Natural killer cell (primary cell): ENCODE measurements around the gene EVC. TPM values are rescaled to one million over a fixed set of nuclear protein-coding genes. Genes with fewer than 3 reads are reported as not detected.

Experiments
- ATAC-seq, 3 donors: fragments of 150-1000 bp in 2 of 3; fragments of 200-7000 bp in 1 of 3; cut with Tn5 transposase; 1 replicate in 1 of 3; 2 replicates in 2 of 3; pipeline ENCODE4 v1.10.0; 2021; ENCODE audit warnings: mild to moderate bottlenecking in 2 of 3, moderate library complexity in 2 of 3
- DNase-seq, 2 donors: peaks; one replicate each; pipeline versions ENCODE4 v3.0.0 to v3.0.0-alpha.2; 2013 to 2021; ENCODE audit warnings: mixed read lengths in 1 of 2
- H3K27ac ChIP-seq: one replicate; pipeline ENCODE4 v1.5.1; 2013; ENCODE audit warnings: mild to moderate bottlenecking, low read length
- H3K27me3 ChIP-seq: one replicate; pipeline ENCODE4 v1.6.1; 2013; ENCODE audit warnings: low read length; ENCODE audit not compliant: control insufficient read depth, insufficient read depth
- H3K36me3 ChIP-seq: one replicate; pipeline ENCODE4 v1.6.1; 2013; ENCODE audit warnings: low read length; ENCODE audit not compliant: control insufficient read depth, insufficient read depth
- H3K4me1 ChIP-seq: one replicate; pipeline ENCODE4 v1.6.1; 2013; ENCODE audit warnings: low read length; ENCODE audit not compliant: control insufficient read depth, insufficient read depth
- H3K4me3 ChIP-seq: one replicate; pipeline ENCODE4 v1.5.1; 2013; ENCODE audit warnings: low read length
- H3K9me3 ChIP-seq: one replicate; pipeline ENCODE4 v1.6.1; 2013; ENCODE audit warnings: low read length; ENCODE audit not compliant: control insufficient read depth, insufficient read depth
- H3K27ac Mint-ChIP-seq, 2 donors: one replicate each; pipeline ENCODE4 v1.8.0; 2022; ENCODE audit warnings: mild to moderate bottlenecking in 2 of 2, mixed read lengths in 2 of 2, moderate library complexity in 1 of 2
- H3K27me3 Mint-ChIP-seq, 2 donors: one replicate each; pipeline ENCODE4 v1.8.0; 2022; ENCODE audit warnings: low read depth in 2 of 2, mixed read lengths in 2 of 2
- H3K36me3 Mint-ChIP-seq: one replicate; pipeline ENCODE4 v1.8.0; 2022; ENCODE audit warnings: mixed read lengths
- H3K4me1 Mint-ChIP-seq, 2 donors: one replicate each; pipeline ENCODE4 v1.8.0; 2022; ENCODE audit warnings: mixed read lengths in 2 of 2
- H3K4me3 Mint-ChIP-seq: one replicate; pipeline ENCODE4 v1.8.0; 2022; ENCODE audit warnings: mild to moderate bottlenecking, moderate library complexity, mixed read lengths
- H3K9me3 Mint-ChIP-seq, 2 donors: one replicate each; pipeline ENCODE4 v1.8.0; 2022; ENCODE audit warnings: mixed read lengths in 2 of 2
- CTCF ChIP-seq: fragments of 200-600 bp; IDR thresholded peaks from one replicate; pipeline ENCODE4 v1.8.0; 2022; ENCODE audit warnings: antibody characterized with exemption
- WGBS: methylation state at CpG from one replicate; pipeline ENCODE4 v1.1.7; 2013; ENCODE audit warnings: missing lambda C conversion rate; ENCODE audit not compliant: insufficient coverage; 5-methylcytosine and 5-hydroxymethylcytosine counted together
- intact Hi-C: fragments of 100-400 bp; cut with micrococcal nuclease; formaldehyde crosslinking; loops from one replicate; pipeline ENCODE4 v1.14.2; 2022
- total RNA-seq, 4 donors: library from RNA; stranded (reverse); fragments of 120-200 nt in 1 of 4; gene quantifications; one replicate each; pipeline versions ENCODE4 v1.2.3 to v1.2.4, GENCODE V29; 2013 to 2022

EVC gene
- total RNA-seq, 3 donors from 2014 or later (not counting 1 experiment from before 2014, with no cell fraction given): 0.18 to 2.9 (median 0.42) TPM

GRCh38 chr4:5842456-5842855, 131.5 kb downstream of the EVC start:
- intact Hi-C loops: no loop called here

GRCh38 chr4:5843573-5844530, 132.9 kb downstream of the EVC start:
- H3K4me3 ChIP-seq: no peak overlapping the region
- no peaks in the 10 kb centered on the region for H3K36me3 Mint-ChIP-seq
- no peaks in the 10 kb centered on the region for H3K36me3 ChIP-seq
- H3K9me3 ChIP-seq: no peaks in the 10 kb centered on the region
- no peak for DNase-seq
- intact Hi-C loops: no loop called here
- no peak overlapping the region for H3K27ac ChIP-seq
- H3K27ac Mint-ChIP-seq: no peak overlapping the region
- 73% methylated on average over 15 of the region's 18 CpGs for WGBS
- no peaks in the 10 kb centered on the region for H3K4me1 Mint-ChIP-seq
- peaks cover 3 to 5% of the 10 kb centered on the region in 2 donors for H3K27me3 Mint-ChIP-seq
- no peaks in the 10 kb centered on the region for H3K9me3 Mint-ChIP-seq
- ATAC-seq: no peak
- H3K4me1 ChIP-seq: no peaks in the 10 kb centered on the region
- no peak for TF ChIP-seq CTCF
- no peaks in the 10 kb centered on the region for H3K27me3 ChIP-seq
- no peak overlapping the region for H3K4me3 Mint-ChIP-seq

More at GRCh38 chr4:5842456-5842855, 131.5 kb downstream of the EVC start:
- H3K36me3 Mint-ChIP-seq: no peaks in the 10 kb centered on the region
- no peaks in the 10 kb centered on the region for H3K9me3 ChIP-seq
- DNase-seq (no peak), ATAC-seq (no peak)
- H3K4me1 ChIP-seq: no peaks in the 10 kb centered on the region
- no peak overlapping the region for H3K27ac Mint-ChIP-seq
- 85% methylated on average over 4 of the region's 4 CpGs for WGBS
- no peak overlapping the region for H3K4me3 ChIP-seq
- no peaks in the 10 kb centered on the region for H3K4me1 Mint-ChIP-seq
- H3K27me3 Mint-ChIP-seq: no peaks in the 10 kb centered on the region
- H3K36me3 ChIP-seq: no peaks in the 10 kb centered on the region
- H3K9me3 Mint-ChIP-seq: no peaks in the 10 kb centered on the region
- no peak overlapping the region for H3K4me3 Mint-ChIP-seq
- no peak for TF ChIP-seq CTCF
- no peaks in the 10 kb centered on the region for H3K27me3 ChIP-seq
- no peak overlapping the region for H3K27ac ChIP-seq

GRCh38 chr4:5845035-5845905, 134.3 kb downstream of the EVC start:
- Mint-ChIP-seq H3K27me3 (peaks cover 3 to 12% of the 10 kb centered on the region in 2 donors), H3K27ac (no peak overlapping the region), H3K4me1 (no peaks in the 10 kb centered on the region), H3K4me3 (no peak overlapping the region), H3K36me3 (no peaks in the 10 kb centered on the region), H3K9me3 (no peaks in the 10 kb centered on the region)
- intact Hi-C loops: no loop called here
- Histone ChIP-seq H3K4me1 (no peaks in the 10 kb centered on the region), H3K36me3 (no peaks in the 10 kb centered on the region), H3K27ac (no peak overlapping the region), H3K4me3 (no peak overlapping the region), H3K27me3 (no peaks in the 10 kb centered on the region), H3K9me3 (no peaks in the 10 kb centered on the region)
- no peak for TF ChIP-seq CTCF
- WGBS: 85% methylated on average over 13 of the region's 13 CpGs
- ATAC-seq (no peak), DNase-seq (no peak)
